Ascending aorta (tissue), 2 donors: ENCODE data around the gene CMPK1. TPM values are rescaled to one million over a fixed set of nuclear protein-coding genes. Genes with fewer than 3 reads are reported as not detected.
"Not testable (repeated sequence)": the region's sequence is repeated elsewhere in the genome, so short reads cannot be mapped to it uniquely, and the experiment has no call there.

Experiments used
- DNase-seq, 2 donors: peaks; one replicate each; pipeline ENCODE4 v3.0.0-alpha.2; 2019; ENCODE audit warnings: low spot score in 2 of 2
- H3K27ac ChIP-seq, 2 donors: fragments of 200-600 bp; sonication (generic); one replicate each; pipeline ENCODE4 v1.5.1; 2016 to 2017; ENCODE audit warnings: mild to moderate bottlenecking in 1 of 2
- H3K27me3 ChIP-seq: fragments of 200-600 bp; sonication (generic); one replicate; pipeline ENCODE4 v1.5.1; 2017
- H3K36me3 ChIP-seq, 2 donors: fragments of 200-600 bp; sonication (generic); one replicate each; pipeline ENCODE4 v1.5.1; 2016
- H3K4me1 ChIP-seq, 2 donors: fragments of 200-600 bp; sonication (generic); one replicate each; pipeline ENCODE4 v1.5.1; 2016 to 2017; ENCODE audit warnings: mild to moderate bottlenecking in 1 of 2
- H3K4me3 ChIP-seq, 2 donors: fragments of 200-600 bp; sonication (generic); one replicate each; pipeline ENCODE4 v1.5.1; 2016 to 2017; ENCODE audit warnings: mild to moderate bottlenecking in 1 of 2
- H3K9me3 ChIP-seq, 2 donors: fragments of 200-600 bp; sonication (generic); one replicate each; pipeline ENCODE4 v1.5.1; 2016
- CTCF ChIP-seq, 3 experiments: fragments of 200-600 bp in 2 of 3; fragments of 450-650 bp in 1 of 3; sonication (generic) in 2 of 3; IDR thresholded peaks; one replicate each; pipeline ENCODE4 v1.5.1; 2016 to 2019; ENCODE audit warnings: antibody characterized with exemption in 3 of 3, mild to moderate bottlenecking in 1 of 3, moderate library complexity in 1 of 3
- intact Hi-C: fragments of 100-400 bp; cut with DNase I; formaldehyde crosslinking; loops from one replicate; pipeline ENCODE4 v1.15.1; 2023
- total RNA-seq: library from RNA; depleted of rRNA; stranded (reverse); fragments of >200 nt; gene quantifications from one replicate; pipeline ENCODE4 v1.1.0, GENCODE V29; 2016

Gene CMPK1
- total RNA-seq, 1 donor from 2014 or later, result 52.5 TPM

GRCh38 chr1:47338249-47339077, 4.9 kb downstream of the CMPK1 start:
- intact Hi-C loops, result loop anchor here (10.0 kb wide), 1 partner anchor 724 kb away; the partner anchor contains the start of gene MOB3C
- no peak overlapping the region for H3K27ac ChIP-seq
- H3K36me3 ChIP-seq, result peaks cover 0 to 3% of the 10 kb centered on the region in 2 donors
- H3K4me1 ChIP-seq, result peaks cover 8 to 24% of the 10 kb centered on the region in 2 donors
- no peaks in the 10 kb centered on the region for H3K9me3 ChIP-seq
- no peak for TF ChIP-seq CTCF (IDR thresholded peaks at IDR 0.05)
- no peaks in the 10 kb centered on the region for H3K27me3 ChIP-seq
- DNase-seq, result no peak
- no peak overlapping the region for H3K4me3 ChIP-seq

GRCh38 chr1:47340227-47340626, 6.6 kb downstream of the CMPK1 start:
- Histone ChIP-seq H3K36me3 (peaks cover 0 to 9% of the 10 kb centered on the region in 2 donors), H3K4me1 (peaks cover 2 to 18% of the 10 kb centered on the region in 2 donors), H3K9me3 (no peaks in the 10 kb centered on the region), H3K4me3 (no peak overlapping the region), H3K27ac (no peak overlapping the region), H3K27me3 (no peaks in the 10 kb centered on the region)
- no peak for TF ChIP-seq CTCF (IDR thresholded peaks at IDR 0.05)
- DNase-seq, result no peak
- intact Hi-C loops, result no loop called here

GRCh38 chr1:47346979-47347378, 13.4 kb downstream of the CMPK1 start:
- intact Hi-C loops, result not testable (repeated sequence)

GRCh38 chr1:47347735-47348134, 14.1 kb downstream of the CMPK1 start:
- H3K27ac ChIP-seq, result no peak overlapping the region
- H3K4me3 ChIP-seq, result no peak overlapping the region
- H3K4me1 ChIP-seq, result no peaks in the 10 kb centered on the region
- H3K36me3 ChIP-seq, result peaks cover 3 to 19% of the 10 kb centered on the region in 2 donors
- intact Hi-C loops, result no loop called here
- no peaks in the 10 kb centered on the region for H3K9me3 ChIP-seq
- no peak for TF ChIP-seq CTCF (IDR thresholded peaks at IDR 0.05)
- no peaks in the 10 kb centered on the region for H3K27me3 ChIP-seq
- no peak for DNase-seq

More at GRCh38 chr1:47346979-47347378, 13.4 kb downstream of the CMPK1 start:
- H3K4me1 ChIP-seq, H3K27ac ChIP-seq, H3K9me3 ChIP-seq, H3K27me3 ChIP-seq, H3K4me3 ChIP-seq, DNase-seq: not testable (repeated sequence)
- peaks cover 3 to 19% of the 10 kb centered on the region in 2 donors for H3K36me3 ChIP-seq

GRCh38 chr1:47348246-47348645, 14.7 kb downstream of the CMPK1 start:
- TF ChIP-seq CTCF (IDR thresholded peaks at IDR 0.05), result no peak
- no peak overlapping the region for H3K27ac ChIP-seq
- H3K9me3 ChIP-seq, result no peaks in the 10 kb centered on the region

GRCh38 chr1:47351305-47351704, 17.7 kb downstream of the CMPK1 start:
- H3K9me3 ChIP-seq, result no peaks in the 10 kb centered on the region
- intact Hi-C loops, result no loop called here
- no peak for DNase-seq
- H3K4me3 ChIP-seq, result no peak overlapping the region
- peaks cover 0 to 4% of the 10 kb centered on the region in 2 donors for H3K4me1 ChIP-seq
- H3K27me3 ChIP-seq, result no peaks in the 10 kb centered on the region
- H3K36me3 ChIP-seq, result peaks cover 3 to 9% of the 10 kb centered on the region in 2 donors
- H3K27ac ChIP-seq, result no peak overlapping the region
- no peak for TF ChIP-seq CTCF (IDR thresholded peaks at IDR 0.05)

More at GRCh38 chr1:47348246-47348645, 14.7 kb downstream of the CMPK1 start:
- no peak for DNase-seq
- Histone ChIP-seq H3K4me1 (no peaks in the 10 kb centered on the region), H3K27me3 (no peaks in the 10 kb centered on the region), H3K36me3 (peaks cover 3 to 18% of the 10 kb centered on the region in 2 donors), H3K4me3 (no peak overlapping the region)
- intact Hi-C loops, result no loop called here
